ENCODE data around the gene ZSCAN30.

The ZSCAN30 gene

DNA sequence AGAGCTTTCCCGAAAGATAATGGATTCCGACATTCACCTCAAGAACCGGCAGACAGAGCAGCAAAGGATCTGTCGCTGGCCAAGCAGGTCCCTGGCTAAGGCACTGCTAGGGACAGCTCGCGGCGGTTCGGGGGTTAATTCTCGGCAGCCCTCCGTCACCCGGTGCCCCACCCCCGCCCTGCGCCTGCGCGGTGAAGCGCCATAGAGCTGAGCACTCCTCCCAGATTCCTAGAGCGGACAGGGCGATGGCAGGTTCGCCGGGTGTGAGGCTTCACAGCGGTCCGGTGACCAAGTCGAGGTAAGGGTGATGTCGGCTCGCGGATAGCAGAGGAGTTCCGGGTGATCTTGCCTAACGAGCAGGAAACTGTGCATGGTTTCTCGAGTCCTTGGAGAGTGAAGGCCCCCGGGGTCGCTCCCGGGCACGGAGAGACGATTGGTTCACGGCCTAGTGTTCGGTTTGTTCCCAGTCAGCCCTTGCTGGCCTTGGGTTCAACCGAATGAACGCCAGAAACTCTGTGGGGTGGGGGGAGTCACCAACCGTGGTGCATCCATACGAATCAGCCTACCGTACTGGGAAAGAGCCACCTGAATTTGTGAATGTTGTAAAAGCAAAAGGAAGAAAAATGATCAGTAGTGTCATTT lies at the start of gene ZSCAN30:
ZSCAN30 (minus strand) TSS at position 136 of the 642 bp plus-strand sequence. CDS start 25,877 bp downstream, outside the sequence.
- peak; percentile 95 for DNase-seq (ENCODE audit: low read depth)
- peak; percentile 48 for TF ChIP-seq POLR2A (IDR thresholded peaks at IDR 0.05; ENCODE audit: extremely low read depth, insufficient read length)
- TF ChIP-seq MAX (IDR thresholded peaks at IDR 0.05; ENCODE audit: low read depth, low read length) = peak; percentile 52
- TF ChIP-seq, protein P1, sequence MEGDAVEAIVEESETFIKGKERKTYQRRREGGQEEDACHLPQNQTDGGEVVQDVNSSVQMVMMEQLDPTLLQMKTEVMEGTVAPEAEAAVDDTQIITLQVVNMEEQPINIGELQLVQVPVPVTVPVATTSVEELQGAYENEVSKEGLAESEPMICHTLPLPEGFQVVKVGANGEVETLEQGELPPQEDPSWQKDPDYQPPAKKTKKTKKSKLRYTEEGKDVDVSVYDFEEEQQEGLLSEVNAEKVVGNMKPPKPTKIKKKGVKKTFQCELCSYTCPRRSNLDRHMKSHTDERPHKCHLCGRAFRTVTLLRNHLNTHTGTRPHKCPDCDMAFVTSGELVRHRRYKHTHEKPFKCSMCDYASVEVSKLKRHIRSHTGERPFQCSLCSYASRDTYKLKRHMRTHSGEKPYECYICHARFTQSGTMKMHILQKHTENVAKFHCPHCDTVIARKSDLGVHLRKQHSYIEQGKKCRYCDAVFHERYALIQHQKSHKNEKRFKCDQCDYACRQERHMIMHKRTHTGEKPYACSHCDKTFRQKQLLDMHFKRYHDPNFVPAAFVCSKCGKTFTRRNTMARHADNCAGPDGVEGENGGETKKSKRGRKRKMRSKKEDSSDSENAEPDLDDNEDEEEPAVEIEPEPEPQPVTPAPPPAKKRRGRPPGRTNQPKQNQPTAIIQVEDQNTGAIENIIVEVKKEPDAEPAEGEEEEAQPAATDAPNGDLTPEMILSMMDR (IDR thresholded peaks at IDR 0.05; ENCODE audit: low read depth, low read length) = no peak
- TF ChIP-seq MYC (IDR thresholded peaks at IDR 0.05; ENCODE audit: low read depth, low read length) = peak; percentile 47
- peak within 1 kb of the TSS; percentile 75 for H3K4me3 ChIP-seq (ENCODE audit: low read depth, low read length)

GRCh38 chr18:35337286-35337685 lies 47.3 kb upstream of the ZSCAN30 start:
- no peak for DNase-seq (ENCODE audit: low read depth)
- no peak overlapping the region for H3K4me3 ChIP-seq (ENCODE audit: low read depth, low read length)
- TF ChIP-seq, protein P1 (IDR thresholded peaks at IDR 0.05; ENCODE audit: low read depth, low read length) = no peak
- TF ChIP-seq MYC (IDR thresholded peaks at IDR 0.05; ENCODE audit: low read depth, low read length) = no peak
- TF ChIP-seq MAX (IDR thresholded peaks at IDR 0.05; ENCODE audit: low read depth, low read length) = no peak

- no peak overlapping the region for H3K4me3 ChIP-seq (ENCODE audit: low read depth, low read length)
- TF ChIP-seq MYC (IDR thresholded peaks at IDR 0.05; ENCODE audit: low read depth, low read length) (no peak), POLR2A (IDR thresholded peaks at IDR 0.05; ENCODE audit: extremely low read depth, insufficient read length) (no peak), MAX (IDR thresholded peaks at IDR 0.05; ENCODE audit: low read depth, low read length) (no peak)
- TF ChIP-seq, protein P1 (IDR thresholded peaks at IDR 0.05; ENCODE audit: low read depth, low read length) = no peak
- DNase-seq (ENCODE audit: low read depth) = no peak
Observed at GRCh38 chr18:35335866-35336265, 45.8 kb upstream of the ZSCAN30 start.

DNA sequence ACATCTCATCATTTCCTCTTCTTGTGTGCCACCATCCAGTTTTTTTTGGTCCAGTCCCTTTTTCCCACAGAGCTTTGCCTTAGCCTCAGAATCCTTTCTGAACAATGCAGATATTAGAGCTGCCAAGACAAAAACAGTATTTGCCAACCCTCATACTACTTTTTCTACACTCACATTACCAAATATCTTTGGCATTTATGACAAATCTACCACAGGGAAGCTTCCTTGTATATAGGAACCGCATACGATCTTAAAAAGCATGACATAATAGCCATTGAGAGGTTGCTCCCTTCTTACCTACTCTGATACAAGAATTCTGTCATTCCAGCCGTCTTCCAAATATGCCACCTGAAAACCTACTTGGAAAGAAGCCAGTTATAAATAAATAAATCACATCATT lies 44.8 kb upstream of the ZSCAN30 start:
- no peak for TF ChIP-seq MAX (IDR thresholded peaks at IDR 0.05; ENCODE audit: low read depth, low read length)
- TF ChIP-seq POLR2A (IDR thresholded peaks at IDR 0.05; ENCODE audit: extremely low read depth, insufficient read length) = no peak
- TF ChIP-seq, protein P1 (IDR thresholded peaks at IDR 0.05; ENCODE audit: low read depth, low read length) = no peak
- TF ChIP-seq MYC (IDR thresholded peaks at IDR 0.05; ENCODE audit: low read depth, low read length) = no peak
- H3K4me3 ChIP-seq (ENCODE audit: low read depth, low read length) = no peak overlapping the region
- no peak for DNase-seq (ENCODE audit: low read depth)

GRCh38 chr18:35334212-35334611 lies 44.2 kb upstream of the ZSCAN30 start:
- TF ChIP-seq POLR2A (IDR thresholded peaks at IDR 0.05; ENCODE audit: extremely low read depth, insufficient read length) (no peak), MAX (IDR thresholded peaks at IDR 0.05; ENCODE audit: low read depth, low read length) (no peak), MYC (IDR thresholded peaks at IDR 0.05; ENCODE audit: low read depth, low read length) (no peak)
- TF ChIP-seq, protein P1 (IDR thresholded peaks at IDR 0.05; ENCODE audit: low read depth, low read length) = no peak
- H3K4me3 ChIP-seq (ENCODE audit: low read depth, low read length) = no peak overlapping the region
- DNase-seq (ENCODE audit: low read depth) = no peak
